Measurements from ENCODE around the gene TBX2.

TBX2 gene

GRCh38 chr17:61369751-61370150 lies 29.9 kb upstream of the TBX2 start:
- DNase-seq, result no peak

- no peak for DNase-seq
Measured at GRCh38 chr17:61371179-61371578, 28.5 kb upstream of the TBX2 start.

GRCh38 chr17:61371606-61372005 lies 28.0 kb upstream of the TBX2 start:
- DNase-seq, result no peak

GRCh38 chr17:61372436-61372835 lies 27.2 kb upstream of the TBX2 start:
- no peak for DNase-seq

GRCh38 chr17:61376931-61377838 lies 22.5 kb upstream of the TBX2 start:
- DNase-seq, result no peak

- DNase-seq, result no peak
Measured at GRCh38 chr17:61378658-61379456, 20.8 kb upstream of the TBX2 start.

- DNase-seq, result no peak
Measured at GRCh38 chr17:61379457-61380216, 20.0 kb upstream of the TBX2 start.

- DNase-seq, result no peak
Measured at GRCh38 chr17:61380217-61380835, 19.3 kb upstream of the TBX2 start.

- DNase-seq, result no peak
Measured at GRCh38 chr17:61380836-61381525, 18.7 kb upstream of the TBX2 start.

GRCh38 chr17:61381537-61381936 lies 18.1 kb upstream of the TBX2 start:
- DNase-seq, result no peak

- no peak for DNase-seq
Measured at GRCh38 chr17:61382796-61383688, 16.6 kb upstream of the TBX2 start.

- DNase-seq, result no peak
Measured at GRCh38 chr17:61383689-61384201, 15.9 kb upstream of the TBX2 start.

- no peak for DNase-seq
Measured at GRCh38 chr17:61384354-61384691, 15.3 kb upstream of the TBX2 start.

- no peak for DNase-seq
Measured at GRCh38 chr17:61384692-61385576, 14.7 kb upstream of the TBX2 start.

- no peak for DNase-seq
Measured at GRCh38 chr17:61385577-61386236, 13.9 kb upstream of the TBX2 start.

- DNase-seq, result no peak
Measured at GRCh38 chr17:61386251-61386650, 13.4 kb upstream of the TBX2 start.

- DNase-seq, result no peak
Measured at GRCh38 chr17:61387011-61387410, 12.6 kb upstream of the TBX2 start.

GRCh38 chr17:61387511-61388305 lies 11.9 kb upstream of the TBX2 start:
- no peak for DNase-seq

Data from right forelimb (tissue), 1 donor.